Right cardiac atrium (tissue), 5 donors: ENCODE results near the gene OR8H2. TPM values are rescaled to one million over a fixed set of nuclear protein-coding genes. Genes with fewer than 3 reads are reported as not detected.

ENCODE experiments used
- ATAC-seq, 2 donors: fragments of 200-7000 bp; cut with Tn5 transposase; one replicate each; pipeline versions ENCODE4 v1.8.0 to v1.9.1; 2020; ENCODE audit warnings: moderate library complexity in 2 of 2, mild to moderate bottlenecking in 1 of 2
- DNase-seq, 3 donors: peaks; one replicate each; pipeline ENCODE4 v3.0.0-alpha.2; 2020
- H3K27ac ChIP-seq: one replicate; pipeline ENCODE4 v1.5.1; 2013; ENCODE audit warnings: mild to moderate bottlenecking, low read length, control low read depth, moderate library complexity
- H3K27me3 ChIP-seq: one replicate; pipeline ENCODE4 v1.6.1; 2013; ENCODE audit not compliant: control insufficient read depth, insufficient read depth
- H3K4me1 ChIP-seq: one replicate; pipeline ENCODE4 v1.6.1; 2013; ENCODE audit warnings: low read length; ENCODE audit not compliant: control insufficient read depth, insufficient read depth
- H3K4me3 ChIP-seq: one replicate; pipeline ENCODE4 v1.5.1; 2013; ENCODE audit warnings: low read length, control low read depth
- H3K9me3 ChIP-seq: one replicate; pipeline ENCODE4 v1.6.1; 2013; ENCODE audit warnings: low read length; ENCODE audit not compliant: control insufficient read depth
- WGBS: extraction: QIAGEN DNeasy Blood & Tissue Kit; methylation state at CpG from one replicate; pipeline ENCODE4 v1.1.7; 2013; 5-methylcytosine and 5-hydroxymethylcytosine counted together
- intact Hi-C, 4 donors: fragments of 100-400 bp; cut with DNase I; formaldehyde crosslinking; loops; one replicate each; pipeline versions ENCODE4 v1.11.0 to v1.14.0; 2022 to 2023
- polyA plus RNA-seq: library from polyadenylated mRNA; stranded (reverse); fragments of 200-250 nt; gene quantifications from one replicate; pipeline ENCODE4 v1.2.3, GENCODE V29; 2013
- total RNA-seq, 4 donors: library from RNA; stranded (reverse); fragmentation: NEBNext Ultra II Directional; extraction: Animal tissue kit (Norgen Biotek cat#: 25700); gene quantifications; one replicate each; pipeline ENCODE4 v1.2.1, GENCODE V29; 2021
- donor health status: healthy with polysubstance abuse.
- donor health status: DM: no; HTN: yes; CAD: no.
- donor health status: DM: no; HTN: no; CAD: no.
- donor health status: DM: no; HTN: yes; CAD: no; lungs with severe emphysema.
- donor health status: DM: yes; HTN: yes; CAD: no.

Gene OR8H2
- total and polyA plus RNA-seq, 5 donors, result not detected

DNA sequence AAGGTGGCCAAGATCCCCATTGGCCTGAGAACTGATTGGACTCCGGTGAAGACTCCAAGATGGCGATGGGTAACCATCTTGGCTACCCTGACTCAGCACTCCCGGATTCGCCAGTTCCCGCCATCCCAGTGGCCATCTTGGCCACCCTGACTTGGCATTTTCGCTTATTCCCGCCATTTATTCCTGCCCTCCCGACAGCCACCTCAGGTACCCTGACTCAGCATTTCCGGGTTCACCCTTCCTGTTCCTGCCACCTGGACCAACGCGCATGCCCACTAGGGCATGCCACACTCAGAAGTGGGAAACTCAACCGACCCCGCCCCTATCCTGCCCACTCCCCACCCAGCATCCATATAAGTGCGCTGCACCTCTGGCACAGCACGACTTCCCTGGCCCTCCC lies 48.8 kb downstream of the OR8H2 start:
- Histone ChIP-seq H3K27me3 (no peaks in the 10 kb centered on the region), H3K27ac (no peak overlapping the region), H3K4me3 (no peak overlapping the region), H3K4me1 (no peaks in the 10 kb centered on the region), H3K9me3 (no peaks in the 10 kb centered on the region)
- ATAC-seq (no peak), DNase-seq (no peak)
- 91% methylated on average over 15 of the region's 15 CpGs for WGBS
- intact Hi-C loops, result no loop called here

Other genes starting within 250 kb of the OR8H2 start
- gene TRIM51, start 220.4 kb upstream of the OR8H2 start, total RNA-seq, result not detected
- gene TRIM51, start 220.4 kb upstream of the OR8H2 start, polyA plus RNA-seq, result not detected
- gene OR5W2, start 189.1 kb upstream of the OR8H2 start, total RNA-seq, result not detected
- not detected for gene OR5W2, start 189.1 kb upstream of the OR8H2 start, polyA plus RNA-seq
- gene OR5I1, start 167.3 kb upstream of the OR8H2 start, total RNA-seq, result not detected
- gene OR5I1, start 167.3 kb upstream of the OR8H2 start, polyA plus RNA-seq, result not detected
- not detected for gene OR10AG1, start 133.7 kb upstream of the OR8H2 start, total RNA-seq
- not detected for gene OR10AG1, start 133.7 kb upstream of the OR8H2 start, polyA plus RNA-seq
- gene OR5F1, start 109.1 kb upstream of the OR8H2 start, total RNA-seq, result not detected
- gene OR5F1, start 109.1 kb upstream of the OR8H2 start, polyA plus RNA-seq, result not detected
- not detected for gene OR5AS1, start 76.0 kb upstream of the OR8H2 start, total RNA-seq
- not detected for gene OR5AS1, start 76.0 kb upstream of the OR8H2 start, polyA plus RNA-seq
- not detected for gene OR8I2, start 10.4 kb upstream of the OR8H2 start, total RNA-seq
- gene OR8I2, start 10.4 kb upstream of the OR8H2 start, polyA plus RNA-seq, result not detected
- not detected for gene OR8H3, start 18.7 kb downstream of the OR8H2 start, total RNA-seq
- not detected for gene OR8H3, start 18.7 kb downstream of the OR8H2 start, polyA plus RNA-seq
- not detected for gene OR8J3, start 36.5 kb downstream of the OR8H2 start, total RNA-seq
- not detected for gene OR8J3, start 36.5 kb downstream of the OR8H2 start, polyA plus RNA-seq
- gene OR8K5, start 56.6 kb downstream of the OR8H2 start, total RNA-seq, result not detected
- not detected for gene OR8K5, start 56.6 kb downstream of the OR8H2 start, polyA plus RNA-seq
- gene OR5J2, start 72.9 kb downstream of the OR8H2 start, total RNA-seq, result not detected
- gene OR5J2, start 72.9 kb downstream of the OR8H2 start, polyA plus RNA-seq, result not detected
- gene OR5T2, start 130.6 kb downstream of the OR8H2 start, total RNA-seq, result not detected
- not detected for gene OR5T2, start 130.6 kb downstream of the OR8H2 start, polyA plus RNA-seq
- gene OR5T3, start 148.6 kb downstream of the OR8H2 start, total RNA-seq, result not detected
- not detected for gene OR5T3, start 148.6 kb downstream of the OR8H2 start, polyA plus RNA-seq
- gene OR5T1, start 170.5 kb downstream of the OR8H2 start, total RNA-seq, result not detected
- gene OR5T1, start 170.5 kb downstream of the OR8H2 start, polyA plus RNA-seq, result not detected
- gene OR8H1, start 188.6 kb downstream of the OR8H2 start, total RNA-seq, result not detected
- gene OR8H1, start 188.6 kb downstream of the OR8H2 start, polyA plus RNA-seq, result not detected
- gene OR8K3, start 211.5 kb downstream of the OR8H2 start, total RNA-seq, result not detected
- not detected for gene OR8K3, start 211.5 kb downstream of the OR8H2 start, polyA plus RNA-seq
- not detected for gene OR8K1, start 242.4 kb downstream of the OR8H2 start, total RNA-seq
- gene OR8K1, start 242.4 kb downstream of the OR8H2 start, polyA plus RNA-seq, result not detected